IMR-90 (cell line): ENCODE measurements around the gene ARV1. TPM values are rescaled to one million over a fixed set of nuclear protein-coding genes. Genes with fewer than 3 reads are reported as not detected.

Experiments
- ATAC-seq: fragments of 200-7000 bp; cut with Tn5 transposase; 2 replicates; pipeline ENCODE4 v1.9.1; 2020; ENCODE audit warnings: low read depth, mild to moderate bottlenecking, moderate library complexity
- BruUV-seq: library from RNA; stranded (reverse); fragments of 400-500 nt; replicated peaks from 2 replicates; lab custom pipeline; 2021; lab: Mats Ljungman, UMichigan
- CTCF ChIA-PET: fragments of 300-600 bp; formaldehyde crosslinking; extraction: SDS; loops from one replicate; lab custom pipeline; 2021; ENCODE audit warnings: antibody characterized with exemption; lab: Yijun Ruan, JAX
- POLR2A ChIA-PET: fragments of 300-600 bp; sonication (Branson Sonifier 250); formaldehyde crosslinking; loops from one replicate; lab custom pipeline; 2022; ENCODE audit warnings: antibody characterized with exemption; ENCODE audit not compliant: unreplicated experiment; lab: Charles Lee
- DNase-seq: peaks from one replicate; pipeline ENCODE4 v3.0.0; 2013
- H2AFZ ChIP-seq: replicated peaks from 2 replicates; pipeline ENCODE3; 2013; ENCODE audit warnings: low read length, mild to moderate bottlenecking; ENCODE audit not compliant: poor library complexity
- H2AK5ac ChIP-seq: 2 replicates; pipeline ENCODE4 v1.6.1; 2013; ENCODE audit warnings: low read depth, low read length, inconsistent platforms
- H2AK9ac ChIP-seq: replicated peaks from 2 replicates; pipeline ENCODE3; 2013; ENCODE audit warnings: mild to moderate bottlenecking, low read depth, low read length, moderate library complexity; ENCODE audit not compliant: poor library complexity
- H2BK120ac ChIP-seq: 2 replicates; pipeline ENCODE4 v1.6.1; 2013; ENCODE audit warnings: low read depth, low read length, inconsistent platforms
- H2BK15ac ChIP-seq: 3 replicates; pipeline ENCODE4 v1.6.1; 2013; ENCODE audit warnings: low read depth, low read length, inconsistent platforms
- H2BK20ac ChIP-seq: 2 replicates; pipeline ENCODE4 v1.6.1; 2013; ENCODE audit warnings: low read depth, mild to moderate bottlenecking, inconsistent platforms, low read length, moderate library complexity
- H2BK5ac ChIP-seq: 2 replicates; pipeline ENCODE4 v1.6.1; 2013; ENCODE audit warnings: mild to moderate bottlenecking, low read depth, low read length, inconsistent platforms; ENCODE audit not compliant: poor library complexity, severe bottlenecking
- H3K14ac ChIP-seq: replicated peaks from 2 replicates; pipeline ENCODE4 v1.6.1; 2013; ENCODE audit warnings: low read depth, low read length, inconsistent platforms
- H3K18ac ChIP-seq: 2 replicates; pipeline ENCODE4 v1.6.1; 2013; ENCODE audit warnings: low read depth, low read length, control low read depth
- H3K23ac ChIP-seq: 2 replicates; pipeline ENCODE4 v1.6.1; 2013; ENCODE audit warnings: low read depth, low read length, inconsistent platforms
- H3K27ac ChIP-seq: 2 replicates; pipeline ENCODE4 v1.5.1; 2013; ENCODE audit warnings: mild to moderate bottlenecking, control low read depth, low read length; ENCODE audit not compliant: insufficient read depth
- H3K27me3 ChIP-seq: 2 replicates; pipeline ENCODE4 v1.6.1; 2013; ENCODE audit warnings: low read length; ENCODE audit not compliant: control insufficient read depth, insufficient read depth
- H3K36me3 ChIP-seq: 2 replicates; pipeline ENCODE4 v1.6.1; 2013; ENCODE audit warnings: low read length, mixed read lengths; ENCODE audit not compliant: control insufficient read depth, insufficient read depth
- H3K4ac ChIP-seq: 2 replicates; pipeline ENCODE4 v1.6.1; 2013; ENCODE audit warnings: low read depth, low read length, inconsistent platforms
- H3K4me1 ChIP-seq: 2 replicates; pipeline ENCODE4 v1.6.1; 2013; ENCODE audit warnings: low read length, mixed read lengths; ENCODE audit not compliant: control insufficient read depth, insufficient read depth
- H3K4me2 ChIP-seq: 2 replicates; pipeline ENCODE4 v1.6.1; 2013; ENCODE audit warnings: low read depth, mild to moderate bottlenecking, control low read depth, low read length, moderate library complexity
- H3K4me3 ChIP-seq: 2 replicates; pipeline ENCODE4 v1.5.1; 2013; ENCODE audit warnings: low read depth, mild to moderate bottlenecking, control low read depth, low read length, moderate library complexity; ENCODE audit not compliant: insufficient read depth
- H3K56ac ChIP-seq: 2 replicates; pipeline ENCODE4 v1.6.1; 2013; ENCODE audit warnings: low read length, inconsistent platforms; ENCODE audit not compliant: insufficient read depth; ENCODE audit errors: extremely low read depth
- H3K79me1 ChIP-seq, 2 experiments: 2 replicates each; pipeline ENCODE4 v1.6.1; 2013; ENCODE audit warnings: low read length in 2 of 2, inconsistent platforms in 1 of 2, low read depth in 1 of 2
- H3K9ac ChIP-seq: 2 replicates; pipeline ENCODE4 v1.6.1; 2013; ENCODE audit warnings: low read depth, low read length, control low read depth
- H3K9me1 ChIP-seq: 2 replicates; pipeline ENCODE4 v1.6.1; 2013; ENCODE audit warnings: low read length, inconsistent platforms; ENCODE audit not compliant: insufficient read depth
- H3K9me3 ChIP-seq: 2 replicates; pipeline ENCODE4 v1.6.1; 2013; ENCODE audit warnings: low read length; ENCODE audit not compliant: control insufficient read depth, insufficient read depth
- H4K20me1 ChIP-seq: 2 replicates; pipeline ENCODE4 v1.6.1; 2013; ENCODE audit warnings: low read length, inconsistent platforms; ENCODE audit not compliant: insufficient read depth
- H4K5ac ChIP-seq: 2 replicates; pipeline ENCODE4 v1.6.1; 2013; ENCODE audit warnings: mild to moderate bottlenecking, low read depth, low read length, control low read depth
- H4K8ac ChIP-seq, 2 experiments: 2 replicates each; pipeline ENCODE4 v1.6.1; 2013; ENCODE audit warnings: low read depth in 2 of 2, low read length in 2 of 2, control low read depth in 1 of 2, inconsistent platforms in 1 of 2
- H4K91ac ChIP-seq: 2 replicates; pipeline ENCODE4 v1.6.1; 2013; ENCODE audit warnings: low read depth, low read length, inconsistent platforms; ENCODE audit not compliant: insufficient read depth
- CEBPB ChIP-seq: IDR thresholded peaks from 2 replicates; pipeline ENCODE4 v1.6.1; 2012; ENCODE audit warnings: low read depth, low read length, improper control_type of control experiment
- CHD1 ChIP-seq: IDR thresholded peaks from 2 replicates; pipeline ENCODE4 v1.6.1; 2012; ENCODE audit warnings: low read depth, low read length, improper control_type of control experiment
- ELK1 ChIP-seq: fragments of 150-350 bp; IDR thresholded peaks from 2 replicates; pipeline ENCODE4 v1.6.1; 2016; ENCODE audit warnings: low read depth, mild to moderate bottlenecking, low read length, moderate library complexity, borderline replicate concordance
- FOS ChIP-seq: fragments of 150-350 bp; IDR thresholded peaks from 2 replicates; pipeline ENCODE4 v1.6.1; 2016; ENCODE audit warnings: low read depth, low read length
- MAFK ChIP-seq: IDR thresholded peaks from 2 replicates; pipeline ENCODE4 v1.6.1; 2012; ENCODE audit warnings: low read depth, low read length, improper control_type of control experiment
- MAZ ChIP-seq: IDR thresholded peaks from 2 replicates; pipeline ENCODE4 v1.6.1; 2012; ENCODE audit warnings: low read depth, mild to moderate bottlenecking, low read length, improper control_type of control experiment, moderate library complexity, borderline replicate concordance
- NFE2L2 ChIP-seq: fragments of 150-350 bp; IDR thresholded peaks from 2 replicates; pipeline ENCODE4 v1.6.1; 2016; ENCODE audit warnings: low read depth, mild to moderate bottlenecking, low read length
- POLR2A ChIP-seq: IDR thresholded peaks from 2 replicates; pipeline ENCODE4 v1.6.1; 2012; ENCODE audit warnings: mild to moderate bottlenecking, low read depth, low read length
- RAD21 ChIP-seq: IDR thresholded peaks from 2 replicates; pipeline ENCODE4 v1.6.1; 2012; ENCODE audit warnings: low read length, improper control_type of control experiment
- RCOR1 ChIP-seq: IDR thresholded peaks from 2 replicates; pipeline ENCODE4 v1.6.1; 2012; ENCODE audit warnings: mild to moderate bottlenecking, low read length, improper control_type of control experiment; ENCODE audit not compliant: insufficient replicate concordance
- RFX5 ChIP-seq: IDR thresholded peaks from 2 replicates; pipeline ENCODE4 v1.8.0; 2012; ENCODE audit warnings: low read depth, mild to moderate bottlenecking, low read length, moderate library complexity
- USF2 ChIP-seq: fragments of 150-350 bp; IDR thresholded peaks from 2 replicates; pipeline ENCODE4 v1.6.1; 2017; ENCODE audit warnings: mild to moderate bottlenecking, antibody characterized with exemption, low read length, low read depth
- WGBS, 2 experiments: methylation state at CpG; one replicate each; pipeline versions ENCODE4 v1.1.5 to v1.1.7; 2013; ENCODE audit warnings: missing lambda C conversion rate in 2 of 2; ENCODE audit not compliant: insufficient read length in 1 of 2; ENCODE audit errors: extremely low coverage in 2 of 2; 5-methylcytosine and 5-hydroxymethylcytosine counted together
- dilution Hi-C: fragments of 300-500 bp; cut with HindIII; formaldehyde crosslinking; loops from one replicate; pipeline ENCODE4 v1.14.3; 2018; ENCODE audit warnings: low sequenced_read_pairs; ENCODE audit not compliant: unreplicated experiment
- in situ Hi-C: fragments of 300-500 bp; cut with MboI; formaldehyde crosslinking; loops from 3 replicates; pipeline ENCODE4 v1.14.3; 2019; ENCODE audit warnings: low sequenced_read_pairs, inconsistent platforms, mixed read lengths
- intact Hi-C: fragments of 100-400 bp; cut with micrococcal nuclease; formaldehyde crosslinking; loops from 2 replicates; pipeline ENCODE4 v1.10.0; 2022
- polyA plus RNA-seq, 3 experiments: library from polyadenylated mRNA; depleted of rRNA; stranded (reverse); fragments of >200 nt; gene quantifications; 2 replicates each; pipeline ENCODE4 v1.2.3, GENCODE V29; 2012; ENCODE audit warnings: low replicate concordance in 1 of 3
- total RNA-seq: library from RNA; depleted of rRNA; stranded (reverse); fragments of >200 nt; gene quantifications from 2 replicates; pipeline ENCODE4 v1.2.3, GENCODE V29; 2012
- TF ChIP-seq, protein P1 (sequence below): conservative IDR thresholded peaks from 2 replicates; pipeline ENCODE4 v1.5.1; 2012; ENCODE audit warnings: mild to moderate bottlenecking, low read depth, low read length, improper control_type of control experiment

Gene ARV1
- total and polyA plus RNA-seq, 2 of the 4 experiments (the other 2 are of a cell fraction): 19.0 to 22.9 TPM

- no peak overlapping the region for H3K4me3 ChIP-seq
- H2AK5ac ChIP-seq: no peak overlapping the region
- in situ Hi-C loops (no loop called here), dilution Hi-C loops (no loop called here), intact Hi-C loops (no loop called here)
- no peak overlapping the region for H2BK120ac ChIP-seq
- H2BK20ac ChIP-seq: no peak overlapping the region
- H3K9me3 ChIP-seq: no peaks in the 10 kb centered on the region
- no peaks in the 10 kb centered on the region for H3K27me3 ChIP-seq
- H3K79me1 ChIP-seq: peaks cover 0 to 9% of the 10 kb centered on the region in 2 experiments; a peak in 3 of 4 replicates
- H3K4ac ChIP-seq: no peak overlapping the region
- no peak overlapping the region for H3K9ac ChIP-seq
- no TSS peak for BruUV-seq
- H3K4me1 ChIP-seq: no peaks in the 10 kb centered on the region; the same call in 1 of the 2 replicates
- ChIA-PET POLR2A (no interaction called here), CTCF (no interaction called here)
- no peak overlapping the region for H4K8ac ChIP-seq
- TF ChIP-seq USF2 (no peak), MAZ (no peak), CEBPB (no peak), NFE2L2 (no peak), POLR2A (no peak), CHD1 (no peak), RFX5 (no peak), ELK1 (no peak), FOS (no peak), MAFK (no peak), RCOR1 (no peak), RAD21 (no peak)
- TF ChIP-seq, protein P1, sequence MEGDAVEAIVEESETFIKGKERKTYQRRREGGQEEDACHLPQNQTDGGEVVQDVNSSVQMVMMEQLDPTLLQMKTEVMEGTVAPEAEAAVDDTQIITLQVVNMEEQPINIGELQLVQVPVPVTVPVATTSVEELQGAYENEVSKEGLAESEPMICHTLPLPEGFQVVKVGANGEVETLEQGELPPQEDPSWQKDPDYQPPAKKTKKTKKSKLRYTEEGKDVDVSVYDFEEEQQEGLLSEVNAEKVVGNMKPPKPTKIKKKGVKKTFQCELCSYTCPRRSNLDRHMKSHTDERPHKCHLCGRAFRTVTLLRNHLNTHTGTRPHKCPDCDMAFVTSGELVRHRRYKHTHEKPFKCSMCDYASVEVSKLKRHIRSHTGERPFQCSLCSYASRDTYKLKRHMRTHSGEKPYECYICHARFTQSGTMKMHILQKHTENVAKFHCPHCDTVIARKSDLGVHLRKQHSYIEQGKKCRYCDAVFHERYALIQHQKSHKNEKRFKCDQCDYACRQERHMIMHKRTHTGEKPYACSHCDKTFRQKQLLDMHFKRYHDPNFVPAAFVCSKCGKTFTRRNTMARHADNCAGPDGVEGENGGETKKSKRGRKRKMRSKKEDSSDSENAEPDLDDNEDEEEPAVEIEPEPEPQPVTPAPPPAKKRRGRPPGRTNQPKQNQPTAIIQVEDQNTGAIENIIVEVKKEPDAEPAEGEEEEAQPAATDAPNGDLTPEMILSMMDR: no peak
- H2AK9ac ChIP-seq: no peak overlapping the region
- ATAC-seq (no peak), DNase-seq (no peak)
- no peaks in the 10 kb centered on the region; the same call in 1 of the 2 replicates for H3K36me3 ChIP-seq
- H3K27ac ChIP-seq: no peak overlapping the region
- no peak overlapping the region for H2BK5ac ChIP-seq
- 84% methylated on average over 3 of the region's 6 CpGs; no CpG with 5 or more reads in 1 of the 2 experiments for WGBS, 2 experiments
- H4K20me1 ChIP-seq: no peaks in the 10 kb centered on the region; the same call in 1 of the 2 replicates
- H4K5ac ChIP-seq: no peak overlapping the region
- no peak overlapping the region for H3K23ac ChIP-seq
- H3K4me2 ChIP-seq: no peak overlapping the region
- H2BK15ac ChIP-seq: no peak overlapping the region
- no peak overlapping the region for H2AFZ ChIP-seq
- peaks cover 6% of the 10 kb centered on the region; the same call in 1 of the 2 replicates for H3K9me1 ChIP-seq
- no peak overlapping the region for H3K18ac ChIP-seq
- no peak overlapping the region for H4K91ac ChIP-seq
- no peak overlapping the region for H3K14ac ChIP-seq
- no peak overlapping the region for H3K56ac ChIP-seq
Measured at GRCh38 chr1:231029841-231030240, 50.9 kb downstream of the ARV1 start.
